Measurements from ENCODE around the gene ZFP36L1. TPM values are rescaled to one million over a fixed set of nuclear protein-coding genes. Genes with fewer than 3 reads are reported as not detected.

ZFP36L1 gene
- total and polyA plus RNA-seq, 9 donors, result 336 to 1,074 (median 626) TPM

- H3K27me3 ChIP-seq, result no peaks in the 10 kb centered on the region
- TF ChIP-seq EP300 (IDR thresholded peaks at IDR 0.05) (no peak), POLR2A (IDR thresholded peaks at IDR 0.05) (no peak), CTCF (IDR thresholded peaks at IDR 0.05) (no peak)
- WGBS, 3 donors, result 30 to 56% (median 40%) methylated on average over 9 of the region's 9 CpGs
- intact Hi-C loops (cut with DNase I), result loop anchor here in 3 of 4 donors (10.0 kb wide), 4 partner anchors 95 to 535 kb away; no protein-coding TSS in a partner anchor
- H3K36me3 ChIP-seq, result no peaks in the 10 kb centered on the region
- peaks cover 31% of the 10 kb centered on the region for H3K4me1 ChIP-seq (ENCODE audit: insufficient read depth)
- no peak overlapping the region for H3K4me3 ChIP-seq
- H3K9me3 ChIP-seq, result no peaks in the 10 kb centered on the region
- peak overlapping the region in 1 of 2 donors; percentile 72 for H3K27ac ChIP-seq
- peak in 2 of 5 donors; percentile 20 to 23 for DNase-seq
Measured at GRCh38 chr14:68779761-68780323, 13.0 kb downstream of the ZFP36L1 start.

- 90 to 100% (median 100%) methylated on average over 1 of the region's 1 CpG for WGBS, 3 donors
- Histone ChIP-seq H3K27ac (no peak overlapping the region), H3K4me1 (ENCODE audit: insufficient read depth) (peaks cover 29% of the 10 kb centered on the region)
Measured at GRCh38 chr14:68777644-68778043, 15.2 kb downstream of the ZFP36L1 start.

GRCh38 chr14:68775614-68776126, 17.2 kb downstream of the ZFP36L1 start:
- Histone ChIP-seq H3K4me3 (no peak overlapping the region), H3K36me3 (no peaks in the 10 kb centered on the region), H3K27ac (no peak overlapping the region), H3K27me3 (no peaks in the 10 kb centered on the region), H3K4me1 (ENCODE audit: insufficient read depth) (peaks cover 19% of the 10 kb centered on the region), H3K9me3 (no peaks in the 10 kb centered on the region)
- peak in 1 of 5 donors; percentile 14 for DNase-seq
- intact Hi-C loops (cut with DNase I), result no loop called here
- 90% methylated on average over 6 of the region's 6 CpGs for WGBS, 3 donors
- TF ChIP-seq EP300 (IDR thresholded peaks at IDR 0.05), result no peak
- TF ChIP-seq CTCF (IDR thresholded peaks at IDR 0.05), result no peak
- no peak for TF ChIP-seq POLR2A (IDR thresholded peaks at IDR 0.05)

More at GRCh38 chr14:68777644-68778043, 15.2 kb downstream of the ZFP36L1 start:
- intact Hi-C loops (cut with DNase I), result no loop called here
- no peak for DNase-seq
- TF ChIP-seq CTCF (IDR thresholded peaks at IDR 0.05) (no peak), POLR2A (IDR thresholded peaks at IDR 0.05) (no peak), EP300 (IDR thresholded peaks at IDR 0.05) (no peak)
- Histone ChIP-seq H3K4me3 (no peak overlapping the region), H3K27me3 (no peaks in the 10 kb centered on the region), H3K9me3 (no peaks in the 10 kb centered on the region), H3K36me3 (no peaks in the 10 kb centered on the region)

GRCh38 chr14:68774771-68775613, 17.9 kb downstream of the ZFP36L1 start:
- Histone ChIP-seq H3K4me1 (ENCODE audit: insufficient read depth) (peaks cover 13% of the 10 kb centered on the region), H3K27ac (no peak overlapping the region), H3K27me3 (no peaks in the 10 kb centered on the region), H3K9me3 (no peaks in the 10 kb centered on the region), H3K4me3 (no peak overlapping the region), H3K36me3 (no peaks in the 10 kb centered on the region)
- peak in 1 of 5 donors; percentile 19 for DNase-seq
- WGBS, 3 donors, result 84 to 93% (median 91%) methylated on average over 4 of the region's 4 CpGs
- intact Hi-C loops (cut with DNase I), result no loop called here
- TF ChIP-seq EP300 (IDR thresholded peaks at IDR 0.05) (no peak), CTCF (IDR thresholded peaks at IDR 0.05) (no peak), POLR2A (IDR thresholded peaks at IDR 0.05) (no peak)

Data from ovary (tissue), 9 donors.